NB4 (cell line): Measurements from ENCODE around the gene ETV7.

Source experiments
- POLR2A ChIP-seq: IDR thresholded peaks from 2 replicates; pipeline ENCODE4 v1.6.1; 2011; ENCODE audit warnings: mild to moderate bottlenecking; ENCODE audit not compliant: insufficient read length; ENCODE audit errors: extremely low read depth
- TF ChIP-seq, protein P1 (sequence below): IDR thresholded peaks from one replicate; pipeline ENCODE4 v1.5.1; 2012; ENCODE audit warnings: low read depth, low read length

DNA sequence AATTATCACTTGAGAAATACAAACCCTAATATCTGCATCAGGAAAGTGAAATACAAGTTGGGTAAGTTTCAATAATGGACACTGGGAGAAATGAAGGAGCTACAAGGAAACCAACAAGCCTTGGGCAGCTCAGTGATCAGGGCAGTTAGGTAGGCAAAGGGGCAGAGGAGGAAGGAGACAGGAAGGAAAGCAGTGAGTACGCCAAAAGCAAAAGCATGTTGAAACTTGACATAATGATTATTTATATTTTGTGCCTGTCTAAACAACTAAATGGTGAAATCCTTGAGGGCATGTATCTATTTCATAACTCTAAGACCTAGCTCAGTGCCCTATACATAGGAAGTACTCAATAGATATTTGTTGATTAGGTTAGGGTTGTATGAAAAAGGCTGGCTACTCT, 31.8 kb upstream of the ETV7 start:
- TF ChIP-seq, protein P1, sequence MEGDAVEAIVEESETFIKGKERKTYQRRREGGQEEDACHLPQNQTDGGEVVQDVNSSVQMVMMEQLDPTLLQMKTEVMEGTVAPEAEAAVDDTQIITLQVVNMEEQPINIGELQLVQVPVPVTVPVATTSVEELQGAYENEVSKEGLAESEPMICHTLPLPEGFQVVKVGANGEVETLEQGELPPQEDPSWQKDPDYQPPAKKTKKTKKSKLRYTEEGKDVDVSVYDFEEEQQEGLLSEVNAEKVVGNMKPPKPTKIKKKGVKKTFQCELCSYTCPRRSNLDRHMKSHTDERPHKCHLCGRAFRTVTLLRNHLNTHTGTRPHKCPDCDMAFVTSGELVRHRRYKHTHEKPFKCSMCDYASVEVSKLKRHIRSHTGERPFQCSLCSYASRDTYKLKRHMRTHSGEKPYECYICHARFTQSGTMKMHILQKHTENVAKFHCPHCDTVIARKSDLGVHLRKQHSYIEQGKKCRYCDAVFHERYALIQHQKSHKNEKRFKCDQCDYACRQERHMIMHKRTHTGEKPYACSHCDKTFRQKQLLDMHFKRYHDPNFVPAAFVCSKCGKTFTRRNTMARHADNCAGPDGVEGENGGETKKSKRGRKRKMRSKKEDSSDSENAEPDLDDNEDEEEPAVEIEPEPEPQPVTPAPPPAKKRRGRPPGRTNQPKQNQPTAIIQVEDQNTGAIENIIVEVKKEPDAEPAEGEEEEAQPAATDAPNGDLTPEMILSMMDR = no peak
- TF ChIP-seq POLR2A = no peak
